Activated naive CD4-positive, alpha-beta T cell treated with anti-CD3 and anti-CD28 coated beads, Interleukin-2, amount 50 U/mL, for 24 hours (primary cell): ENCODE data around the gene CRB2.

Source experiments
- H3K27ac Mint-ChIP-seq: one replicate; pipeline ENCODE4 v1.8.0; 2021; ENCODE audit warnings: mild to moderate bottlenecking, mixed read lengths
- H3K27me3 Mint-ChIP-seq: one replicate; pipeline ENCODE4 v1.8.0; 2021; ENCODE audit warnings: mixed read lengths
- H3K36me3 Mint-ChIP-seq: one replicate; pipeline ENCODE4 v1.8.0; 2021; ENCODE audit warnings: mixed read lengths
- H3K4me1 Mint-ChIP-seq: one replicate; pipeline ENCODE4 v1.8.0; 2021; ENCODE audit warnings: mixed read lengths
- H3K4me3 Mint-ChIP-seq: one replicate; pipeline ENCODE4 v1.8.0; 2021; ENCODE audit warnings: mild to moderate bottlenecking, mixed read lengths
- H3K9me3 Mint-ChIP-seq: one replicate; pipeline ENCODE4 v1.8.0; 2021; ENCODE audit warnings: mixed read lengths

The CRB2 gene

DNA sequence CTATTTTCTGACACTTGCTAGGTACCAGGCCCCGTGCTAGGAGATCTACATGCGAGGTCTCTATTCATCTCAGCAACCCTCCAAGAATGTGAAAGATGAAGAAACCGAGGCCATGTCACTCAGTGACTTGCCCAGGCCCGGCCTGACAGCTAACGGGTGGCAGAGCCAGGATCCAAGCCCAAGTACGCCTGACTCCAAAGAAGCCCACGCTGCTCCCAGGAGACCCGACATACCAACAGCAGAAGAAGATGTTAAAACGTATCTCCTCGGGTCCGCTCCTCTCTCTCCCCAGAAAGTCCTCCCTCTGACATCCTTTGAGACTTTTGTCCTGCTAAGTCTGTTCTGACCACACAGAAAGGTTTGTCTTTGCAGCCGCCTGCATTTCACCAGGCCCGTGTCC is 65.2 kb downstream of the CRB2 start:
- H3K27ac Mint-ChIP-seq: no peak overlapping the region
- H3K4me1 Mint-ChIP-seq: no peaks in the 10 kb centered on the region
- no peak overlapping the region for H3K4me3 Mint-ChIP-seq
- H3K36me3 Mint-ChIP-seq: peaks cover 6% of the 10 kb centered on the region
- no peaks in the 10 kb centered on the region for H3K9me3 Mint-ChIP-seq
- no peaks in the 10 kb centered on the region for H3K27me3 Mint-ChIP-seq

DNA sequence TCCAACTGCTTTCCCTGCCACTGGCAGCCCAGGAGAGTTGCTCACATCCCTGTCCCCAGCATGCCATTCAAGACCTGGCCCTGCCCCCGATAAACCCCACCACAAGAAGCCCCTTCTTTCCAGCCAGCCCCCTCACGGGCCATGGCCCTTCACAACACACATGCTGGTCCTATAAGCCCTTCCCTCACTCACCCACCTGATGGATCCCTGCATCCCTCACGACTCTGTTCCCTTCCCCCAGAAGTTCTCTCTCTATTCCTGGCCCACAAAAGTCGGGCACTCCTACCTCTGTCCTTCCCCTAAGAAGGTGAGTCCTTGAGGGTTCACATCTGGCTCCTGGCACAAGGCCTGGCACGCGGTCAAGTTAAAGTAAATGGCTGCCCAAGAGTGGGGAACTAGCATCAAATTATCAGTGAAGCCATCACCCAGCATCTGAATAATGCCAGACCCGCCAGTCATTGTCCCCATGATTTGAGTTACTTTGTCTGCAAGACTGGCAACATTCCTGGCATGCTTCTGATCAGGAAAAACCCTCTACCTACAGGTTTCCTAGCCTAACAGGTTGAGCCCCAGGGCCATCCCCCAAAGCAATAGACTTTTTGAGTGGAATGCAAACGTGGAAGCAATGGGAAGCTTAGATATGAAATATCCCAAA is 65.9 kb downstream of the CRB2 start:
- Mint-ChIP-seq H3K4me3 (no peak overlapping the region), H3K4me1 (no peaks in the 10 kb centered on the region), H3K9me3 (no peaks in the 10 kb centered on the region), H3K27ac (no peak overlapping the region), H3K27me3 (no peaks in the 10 kb centered on the region), H3K36me3 (peaks cover 2% of the 10 kb centered on the region)

- no peak overlapping the region for H3K4me3 Mint-ChIP-seq
- no peaks in the 10 kb centered on the region for H3K9me3 Mint-ChIP-seq
- no peaks in the 10 kb centered on the region for H3K4me1 Mint-ChIP-seq
- no peaks in the 10 kb centered on the region for H3K27me3 Mint-ChIP-seq
- H3K36me3 Mint-ChIP-seq: peaks cover 6% of the 10 kb centered on the region
- no peak overlapping the region for H3K27ac Mint-ChIP-seq
Observed at GRCh38 chr9:123422635-123423310, 66.8 kb downstream of the CRB2 start.

DNA sequence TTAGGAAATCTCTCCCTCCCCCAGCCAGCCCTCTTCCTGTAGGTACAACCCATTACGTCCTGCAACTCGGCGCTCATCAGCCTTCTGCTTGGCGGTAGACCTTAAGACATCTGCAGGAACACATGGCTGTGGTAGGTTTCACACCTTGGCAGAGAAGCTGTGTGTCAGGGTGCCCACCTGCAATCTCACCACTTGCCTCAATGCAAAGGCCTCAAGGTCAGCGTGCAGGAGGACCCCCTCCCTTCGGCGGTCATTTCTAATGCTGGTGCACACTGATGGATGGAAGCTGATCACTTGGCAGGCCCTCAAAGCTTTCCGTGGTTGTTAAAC is 67.3 kb downstream of the CRB2 start:
- no peak overlapping the region for H3K27ac Mint-ChIP-seq
- H3K27me3 Mint-ChIP-seq: no peaks in the 10 kb centered on the region
- H3K4me3 Mint-ChIP-seq: no peak overlapping the region
- H3K9me3 Mint-ChIP-seq: no peaks in the 10 kb centered on the region
- no peaks in the 10 kb centered on the region for H3K4me1 Mint-ChIP-seq
- peaks cover 5% of the 10 kb centered on the region for H3K36me3 Mint-ChIP-seq

GRCh38 chr9:123424131-123424530 is 68.1 kb downstream of the CRB2 start:
- no peak overlapping the region for H3K4me3 Mint-ChIP-seq
- H3K4me1 Mint-ChIP-seq: no peaks in the 10 kb centered on the region
- H3K9me3 Mint-ChIP-seq: no peaks in the 10 kb centered on the region
- no peak overlapping the region for H3K27ac Mint-ChIP-seq
- H3K36me3 Mint-ChIP-seq: peaks cover 7% of the 10 kb centered on the region
- H3K27me3 Mint-ChIP-seq: no peaks in the 10 kb centered on the region

DNA sequence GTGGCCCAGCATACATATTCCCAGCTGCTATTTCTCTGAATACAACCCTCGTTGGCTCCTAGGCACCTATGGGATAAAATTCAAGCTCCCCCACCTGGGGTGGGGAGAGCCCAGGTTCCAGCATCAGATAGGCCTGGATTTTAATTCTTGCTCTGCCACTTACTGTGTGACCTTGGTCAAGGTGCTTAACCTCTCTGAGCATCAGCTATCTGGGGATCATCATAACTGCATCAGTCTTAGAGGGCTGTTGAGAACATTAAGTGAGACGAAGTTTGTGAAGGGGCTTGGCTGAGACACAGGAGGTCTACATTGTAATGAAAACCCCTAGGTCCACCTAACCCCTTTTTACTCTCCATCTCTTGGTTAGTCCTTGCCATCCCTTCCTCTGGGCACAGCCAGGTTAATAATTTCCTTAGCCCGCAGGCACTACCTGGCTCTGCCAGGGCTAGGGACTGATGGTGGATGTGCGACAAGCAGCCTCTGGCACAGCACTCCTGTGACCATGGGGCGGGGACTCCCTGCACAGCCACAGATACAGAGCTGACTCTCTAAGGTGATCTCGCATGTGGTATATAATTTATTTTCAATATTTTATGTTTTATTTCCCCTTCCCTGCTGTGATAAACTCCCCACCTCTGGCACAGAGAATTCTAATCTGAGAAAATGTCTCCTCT is 68.7 kb downstream of the CRB2 start:
- peaks cover 11% of the 10 kb centered on the region for H3K36me3 Mint-ChIP-seq

GRCh38 chr9:123425261-123425821 is 69.3 kb downstream of the CRB2 start:
- H3K4me3 Mint-ChIP-seq: no peak overlapping the region
- H3K36me3 Mint-ChIP-seq: peaks cover 17% of the 10 kb centered on the region
- no peak overlapping the region for H3K27ac Mint-ChIP-seq
- H3K4me1 Mint-ChIP-seq: no peaks in the 10 kb centered on the region
- no peaks in the 10 kb centered on the region for H3K27me3 Mint-ChIP-seq
- no peaks in the 10 kb centered on the region for H3K9me3 Mint-ChIP-seq

More for the DNA sequence above, 68.7 kb downstream of the CRB2 start:
- Mint-ChIP-seq H3K4me1 (no peaks in the 10 kb centered on the region), H3K27ac (no peak overlapping the region), H3K4me3 (no peak overlapping the region), H3K9me3 (no peaks in the 10 kb centered on the region), H3K27me3 (no peaks in the 10 kb centered on the region)

GRCh38 chr9:123425836-123426365 is 69.9 kb downstream of the CRB2 start:
- Mint-ChIP-seq H3K27me3 (no peaks in the 10 kb centered on the region), H3K4me1 (no peaks in the 10 kb centered on the region), H3K4me3 (no peak overlapping the region), H3K27ac (no peak overlapping the region), H3K9me3 (no peaks in the 10 kb centered on the region), H3K36me3 (peaks cover 20% of the 10 kb centered on the region)

DNA sequence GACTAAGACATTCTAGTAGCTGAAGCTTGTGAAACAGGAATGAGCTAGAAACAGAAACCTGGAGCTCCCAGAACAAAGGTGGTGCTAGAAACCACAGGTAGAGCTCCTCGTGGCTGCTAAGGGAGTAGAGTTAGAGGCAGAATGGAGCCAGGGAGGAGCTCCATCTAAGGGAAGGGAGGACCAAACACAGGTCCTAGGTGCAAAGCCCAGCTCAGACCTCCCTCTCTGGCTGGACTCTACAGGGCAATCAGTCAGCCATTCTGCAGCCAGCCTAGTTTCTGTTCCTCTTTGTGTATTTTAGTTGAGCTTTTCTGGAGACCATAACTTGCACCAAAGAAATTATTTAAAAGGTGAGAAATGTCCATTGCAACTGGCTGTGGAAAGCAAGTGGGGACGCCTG is 70.4 kb downstream of the CRB2 start:
- Mint-ChIP-seq H3K27ac (no peak overlapping the region), H3K4me3 (no peak overlapping the region), H3K27me3 (no peaks in the 10 kb centered on the region), H3K9me3 (no peaks in the 10 kb centered on the region), H3K4me1 (no peaks in the 10 kb centered on the region), H3K36me3 (peaks cover 22% of the 10 kb centered on the region)
